Panc1 (cell line): ENCODE data around the gene CNTNAP3B.
"Not testable (repeated sequence)": the region's sequence is repeated elsewhere in the genome, so short reads cannot be mapped to it uniquely, and the experiment has no call there.

Experiments
- POLR2AphosphoS5 ChIP-seq: IDR thresholded peaks from 2 replicates; pipeline ENCODE4 v1.6.1; 2012; ENCODE audit warnings: mild to moderate bottlenecking, low read depth, low read length, moderate library complexity
- SIN3A ChIP-seq: IDR thresholded peaks from 2 replicates; pipeline ENCODE4 v1.6.1; 2012; ENCODE audit warnings: low read depth, mild to moderate bottlenecking, low read length, moderate library complexity, borderline replicate concordance; ENCODE audit not compliant: insufficient read depth
- TF ChIP-seq, protein P1 (sequence below): fragments of 450-650 bp; IDR thresholded peaks from 2 replicates; pipeline ENCODE4 v1.5.1; 2017; ENCODE audit warnings: mild to moderate bottlenecking

DNA sequence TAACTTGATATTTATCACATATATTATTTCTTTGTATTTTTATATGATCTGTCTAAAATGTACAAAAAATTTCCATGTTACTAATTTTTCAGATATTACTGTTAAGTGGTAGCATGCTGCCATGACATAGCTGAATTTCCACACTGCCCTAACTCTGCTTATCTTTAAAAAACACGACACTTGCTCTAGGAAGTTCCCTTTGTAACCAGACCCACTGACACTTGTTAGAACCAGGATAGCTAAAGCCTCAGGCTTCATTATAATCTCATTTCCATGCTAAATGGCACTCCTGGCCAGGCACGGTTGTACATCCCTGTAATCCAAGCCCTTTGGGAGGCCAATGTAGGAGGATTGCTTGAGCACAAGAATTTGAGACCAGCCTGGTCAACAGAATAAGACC lies 273.8 kb downstream of the CNTNAP3B start:
- TF ChIP-seq, protein P1, sequence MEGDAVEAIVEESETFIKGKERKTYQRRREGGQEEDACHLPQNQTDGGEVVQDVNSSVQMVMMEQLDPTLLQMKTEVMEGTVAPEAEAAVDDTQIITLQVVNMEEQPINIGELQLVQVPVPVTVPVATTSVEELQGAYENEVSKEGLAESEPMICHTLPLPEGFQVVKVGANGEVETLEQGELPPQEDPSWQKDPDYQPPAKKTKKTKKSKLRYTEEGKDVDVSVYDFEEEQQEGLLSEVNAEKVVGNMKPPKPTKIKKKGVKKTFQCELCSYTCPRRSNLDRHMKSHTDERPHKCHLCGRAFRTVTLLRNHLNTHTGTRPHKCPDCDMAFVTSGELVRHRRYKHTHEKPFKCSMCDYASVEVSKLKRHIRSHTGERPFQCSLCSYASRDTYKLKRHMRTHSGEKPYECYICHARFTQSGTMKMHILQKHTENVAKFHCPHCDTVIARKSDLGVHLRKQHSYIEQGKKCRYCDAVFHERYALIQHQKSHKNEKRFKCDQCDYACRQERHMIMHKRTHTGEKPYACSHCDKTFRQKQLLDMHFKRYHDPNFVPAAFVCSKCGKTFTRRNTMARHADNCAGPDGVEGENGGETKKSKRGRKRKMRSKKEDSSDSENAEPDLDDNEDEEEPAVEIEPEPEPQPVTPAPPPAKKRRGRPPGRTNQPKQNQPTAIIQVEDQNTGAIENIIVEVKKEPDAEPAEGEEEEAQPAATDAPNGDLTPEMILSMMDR, result not testable (repeated sequence)
- TF ChIP-seq POLR2AphosphoS5, SIN3A: not testable (repeated sequence)
